ENCODE measurements around the gene SEMA7A. TPM values are rescaled to one million over a fixed set of nuclear protein-coding genes. Genes with fewer than 3 reads are reported as not detected.

The SEMA7A gene
- total RNA-seq, 1 experiment from 2014 or later, result 74.8 TPM

DNA sequence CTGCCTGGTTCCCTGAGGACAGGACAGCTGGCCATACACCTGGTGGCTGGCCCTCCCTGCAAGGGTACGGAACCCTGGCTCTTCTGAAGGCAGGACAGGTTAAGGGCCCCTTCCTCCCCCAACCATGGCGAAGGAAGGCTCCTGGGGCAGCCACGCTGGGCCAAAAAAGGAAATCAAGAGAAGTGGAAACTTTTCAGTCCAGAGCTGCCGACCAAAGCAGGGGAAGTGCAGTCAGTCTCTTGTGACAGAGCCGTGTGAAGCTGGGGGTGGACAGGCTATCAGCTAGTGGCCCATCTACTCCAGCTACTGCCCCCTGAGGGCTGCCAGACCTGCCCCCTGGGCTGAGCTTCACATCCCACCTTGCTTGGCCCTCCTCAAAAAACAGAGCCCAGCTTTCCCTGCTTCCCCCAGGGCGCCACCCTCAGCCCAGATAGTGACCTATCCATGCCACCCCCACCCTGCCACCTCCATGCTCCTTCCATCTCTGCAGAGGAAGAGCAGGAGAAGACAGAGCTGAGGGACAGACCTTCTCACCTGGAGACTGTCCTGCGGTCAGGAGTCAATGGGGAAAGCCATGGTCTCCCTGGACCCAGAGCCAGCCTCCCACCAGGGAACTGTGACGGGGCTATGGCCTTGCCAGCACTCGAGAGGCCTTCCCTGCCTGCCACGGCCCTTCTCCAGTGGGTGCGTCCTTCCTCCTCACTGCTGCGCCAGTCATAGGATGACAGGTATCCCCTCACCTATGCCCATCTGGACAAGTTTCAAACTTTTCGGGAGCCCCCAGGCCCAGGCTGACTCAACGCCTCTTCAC is 4.6 kb downstream of the SEMA7A start:
- Mint-ChIP-seq H3K9me3 (ENCODE audit: low read depth, unreplicated experiment) (no peaks in the 10 kb centered on the region), H3K27me3 (ENCODE audit: unreplicated experiment) (no peaks in the 10 kb centered on the region), H3K27ac (ENCODE audit: unreplicated experiment) (peak overlapping the region; percentile 35), H3K4me3 (ENCODE audit: low read depth, unreplicated experiment) (peak overlapping the region; percentile 80), H3K36me3 (ENCODE audit: insufficient read depth, unreplicated experiment) (peaks cover 64% of the 10 kb centered on the region), H3K4me1 (ENCODE audit: low read depth, unreplicated experiment) (peaks cover 78% of the 10 kb centered on the region)
- CTCF ChIA-PET, result interaction anchor here (0.6 to 1.6 kb wide), 2 partner anchors 9 to 731 kb away, joined by 3 to 4 read pairs; no protein-coding TSS in a partner anchor
- no TSS peak for BruUV-seq (replicated peaks)
- intact Hi-C loops (cut with micrococcal nuclease; ENCODE audit: unreplicated experiment), result no loop called here
- TF ChIP-seq, protein P1, sequence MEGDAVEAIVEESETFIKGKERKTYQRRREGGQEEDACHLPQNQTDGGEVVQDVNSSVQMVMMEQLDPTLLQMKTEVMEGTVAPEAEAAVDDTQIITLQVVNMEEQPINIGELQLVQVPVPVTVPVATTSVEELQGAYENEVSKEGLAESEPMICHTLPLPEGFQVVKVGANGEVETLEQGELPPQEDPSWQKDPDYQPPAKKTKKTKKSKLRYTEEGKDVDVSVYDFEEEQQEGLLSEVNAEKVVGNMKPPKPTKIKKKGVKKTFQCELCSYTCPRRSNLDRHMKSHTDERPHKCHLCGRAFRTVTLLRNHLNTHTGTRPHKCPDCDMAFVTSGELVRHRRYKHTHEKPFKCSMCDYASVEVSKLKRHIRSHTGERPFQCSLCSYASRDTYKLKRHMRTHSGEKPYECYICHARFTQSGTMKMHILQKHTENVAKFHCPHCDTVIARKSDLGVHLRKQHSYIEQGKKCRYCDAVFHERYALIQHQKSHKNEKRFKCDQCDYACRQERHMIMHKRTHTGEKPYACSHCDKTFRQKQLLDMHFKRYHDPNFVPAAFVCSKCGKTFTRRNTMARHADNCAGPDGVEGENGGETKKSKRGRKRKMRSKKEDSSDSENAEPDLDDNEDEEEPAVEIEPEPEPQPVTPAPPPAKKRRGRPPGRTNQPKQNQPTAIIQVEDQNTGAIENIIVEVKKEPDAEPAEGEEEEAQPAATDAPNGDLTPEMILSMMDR (IDR thresholded peaks at IDR 0.05; ENCODE audit: unreplicated experiment), result no peak
- no peak for DNase-seq

DNA sequence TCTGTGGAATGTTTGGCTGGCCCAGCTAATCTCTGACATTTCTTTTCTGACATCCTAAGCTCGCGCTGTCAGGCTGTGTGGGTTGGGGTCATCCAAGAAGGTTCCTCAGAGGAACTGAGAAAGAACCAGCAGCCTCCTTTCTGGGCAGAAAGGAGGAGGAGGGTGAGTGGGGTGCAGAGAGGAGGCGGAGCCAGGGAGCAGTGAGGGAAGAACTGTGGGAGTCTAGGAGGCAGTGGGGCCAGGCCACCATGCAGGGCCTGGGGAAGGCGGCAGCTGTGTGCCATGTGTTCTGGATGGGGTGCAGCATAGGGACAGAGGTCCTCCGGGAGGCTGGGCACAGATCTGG is 5.3 kb downstream of the SEMA7A start:
- Mint-ChIP-seq H3K9me3 (ENCODE audit: low read depth, unreplicated experiment) (no peaks in the 10 kb centered on the region), H3K27ac (ENCODE audit: unreplicated experiment) (peak overlapping the region; percentile 59), H3K27me3 (ENCODE audit: unreplicated experiment) (no peaks in the 10 kb centered on the region), H3K4me1 (ENCODE audit: low read depth, unreplicated experiment) (peaks cover 85% of the 10 kb centered on the region), H3K4me3 (ENCODE audit: low read depth, unreplicated experiment) (peak overlapping the region; percentile 80), H3K36me3 (ENCODE audit: insufficient read depth, unreplicated experiment) (peaks cover 64% of the 10 kb centered on the region)
- intact Hi-C loops (cut with micrococcal nuclease; ENCODE audit: unreplicated experiment), result no loop called here
- CTCF ChIA-PET, result no interaction called here
- TF ChIP-seq, protein P1 (IDR thresholded peaks at IDR 0.05; ENCODE audit: unreplicated experiment), result no peak
- BruUV-seq (replicated peaks), result no TSS peak
- DNase-seq, result no peak

DNA sequence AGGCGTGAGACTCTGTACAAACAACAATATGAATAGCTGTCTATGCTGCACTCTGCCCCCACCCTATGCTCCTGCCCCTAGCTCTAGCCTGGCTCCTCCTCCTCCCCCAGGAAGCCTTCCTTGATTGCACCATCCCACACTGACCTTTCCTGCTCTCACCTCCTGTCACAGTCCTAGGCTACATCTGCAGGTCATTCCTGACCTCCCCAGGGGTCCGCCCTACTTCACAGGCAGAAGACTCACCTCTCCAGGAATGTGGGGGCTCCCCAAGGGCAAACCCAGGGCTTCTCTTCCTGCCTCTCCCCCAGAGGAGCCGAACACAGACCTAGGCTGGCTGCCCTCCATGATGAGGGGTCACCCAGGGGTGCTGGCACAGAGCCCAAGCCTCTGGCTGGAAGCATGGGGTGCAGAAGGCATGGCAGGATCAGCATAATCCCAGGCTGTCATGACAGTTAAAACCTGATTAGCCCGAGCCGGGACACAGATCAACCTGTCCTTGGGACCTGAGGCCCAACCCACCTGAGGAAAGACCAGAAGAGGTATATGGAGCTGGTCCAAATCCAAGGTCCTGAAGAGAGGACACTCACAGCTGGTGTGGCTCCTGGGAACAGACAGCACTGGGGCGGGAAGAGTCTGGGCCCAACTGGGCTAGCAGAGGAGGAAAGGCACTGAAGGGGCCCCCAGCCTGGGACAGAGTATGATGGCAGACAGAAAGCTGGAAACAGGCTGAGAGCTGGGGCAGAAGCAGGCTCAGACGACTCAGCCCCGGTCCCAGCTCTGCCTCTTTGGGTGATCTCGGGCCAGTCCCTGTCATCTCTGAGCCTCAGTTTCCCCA is 5.9 kb downstream of the SEMA7A start:
- H3K9me3 Mint-ChIP-seq (ENCODE audit: low read depth, unreplicated experiment), result no peaks in the 10 kb centered on the region
- H3K4me3 Mint-ChIP-seq (ENCODE audit: low read depth, unreplicated experiment), result peak overlapping the region; percentile 80
- no peaks in the 10 kb centered on the region for H3K27me3 Mint-ChIP-seq (ENCODE audit: unreplicated experiment)
- BruUV-seq (replicated peaks), result no TSS peak
- H3K27ac Mint-ChIP-seq (ENCODE audit: unreplicated experiment), result peak overlapping the region; percentile 59
- DNase-seq, result no peak
- peaks cover 65% of the 10 kb centered on the region for H3K36me3 Mint-ChIP-seq (ENCODE audit: insufficient read depth, unreplicated experiment)
- CTCF ChIA-PET, result no interaction called here
- H3K4me1 Mint-ChIP-seq (ENCODE audit: low read depth, unreplicated experiment), result peaks cover 91% of the 10 kb centered on the region
- TF ChIP-seq, protein P1 (IDR thresholded peaks at IDR 0.05; ENCODE audit: unreplicated experiment), result no peak
- intact Hi-C loops (cut with micrococcal nuclease; ENCODE audit: unreplicated experiment), result no loop called here

DNA sequence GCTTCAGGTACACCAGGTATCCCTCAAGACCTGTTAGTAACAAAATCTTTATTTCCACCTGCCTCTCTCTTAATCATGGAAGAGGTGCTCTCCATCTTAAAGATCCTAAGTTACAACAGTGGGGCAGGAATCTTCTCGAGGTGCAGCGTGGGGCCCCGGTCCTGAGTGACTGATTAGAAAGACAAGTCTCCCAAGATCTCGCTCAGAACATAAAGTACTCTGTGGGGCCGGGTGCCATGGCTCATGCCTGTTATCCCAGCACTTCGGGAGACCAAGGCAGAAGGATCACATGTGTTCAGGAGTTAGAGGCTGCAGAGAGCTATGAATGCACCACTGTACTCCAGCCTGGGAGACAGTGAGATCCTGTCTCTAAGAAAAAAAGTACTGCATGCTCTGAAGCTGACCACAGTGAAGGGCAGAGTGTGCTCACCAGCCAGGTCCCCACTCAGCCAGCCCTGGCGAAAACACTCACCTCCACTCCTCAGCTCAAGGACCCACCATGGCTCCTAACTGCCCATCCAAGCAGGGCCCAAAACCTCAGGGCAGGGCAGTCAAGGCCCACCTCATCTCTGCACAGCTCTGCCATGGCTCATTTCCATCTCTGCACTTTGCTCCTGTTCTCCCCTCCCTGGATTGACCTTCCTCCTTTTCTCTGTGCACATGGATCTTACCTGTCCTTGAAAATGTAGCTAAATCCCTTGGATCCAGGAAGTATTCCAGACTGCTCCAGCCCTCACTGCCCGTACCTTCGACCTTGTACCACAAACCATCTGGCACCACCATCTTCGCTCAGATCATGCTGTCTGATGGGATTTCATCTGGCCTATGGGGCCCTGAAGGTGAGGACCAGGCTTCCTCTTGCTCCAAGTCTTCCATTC is 7.1 kb downstream of the SEMA7A start:
- H3K27me3 Mint-ChIP-seq (ENCODE audit: unreplicated experiment), result no peaks in the 10 kb centered on the region
- no peak for DNase-seq

More for the DNA sequence above, 7.1 kb downstream of the SEMA7A start:
- CTCF ChIA-PET, result interaction anchor here (0.9 to 1.6 kb wide), 3 partner anchors 41 to 48 kb away, joined by 3 to 4 read pairs (median 4); no protein-coding TSS in a partner anchor
- Mint-ChIP-seq H3K36me3 (ENCODE audit: insufficient read depth, unreplicated experiment) (peaks cover 60% of the 10 kb centered on the region), H3K27ac (ENCODE audit: unreplicated experiment) (peak overlapping the region; percentile 20), H3K4me3 (ENCODE audit: low read depth, unreplicated experiment) (no peak overlapping the region), H3K4me1 (ENCODE audit: low read depth, unreplicated experiment) (peaks cover 98% of the 10 kb centered on the region), H3K9me3 (ENCODE audit: low read depth, unreplicated experiment) (no peaks in the 10 kb centered on the region)
- no TSS peak for BruUV-seq (replicated peaks)
- TF ChIP-seq, protein P1 (IDR thresholded peaks at IDR 0.05; ENCODE audit: unreplicated experiment), result no peak
- intact Hi-C loops (cut with micrococcal nuclease; ENCODE audit: unreplicated experiment), result no loop called here
